HEK293T (cell line): ENCODE data around the gene SGO2.

Experiments used
- BHLHE40 ChIP-seq: fragments of 450-650 bp; IDR thresholded peaks from 2 replicates; pipeline ENCODE4 v1.6.1; 2016; ENCODE audit warnings: mild to moderate bottlenecking, moderate library complexity, borderline replicate concordance
- CTBP1 ChIP-seq: fragments of 450-650 bp; IDR thresholded peaks from 2 replicates; pipeline ENCODE4 v1.6.1; 2016; ENCODE audit warnings: borderline replicate concordance
- FOXK2 ChIP-seq: fragments of 450-650 bp; IDR thresholded peaks from 2 replicates; pipeline ENCODE4 v1.6.1; 2016; ENCODE audit warnings: mild to moderate bottlenecking
- L3MBTL2 ChIP-seq: fragments of 450-650 bp; conservative IDR thresholded peaks from 2 replicates; pipeline ENCODE4 v1.6.1; 2016; ENCODE audit warnings: mild to moderate bottlenecking
- SUZ12 ChIP-seq: fragments of 450-650 bp; IDR thresholded peaks from 2 replicates; pipeline ENCODE4 v1.6.1; 2016; ENCODE audit warnings: mild to moderate bottlenecking
- TF ChIP-seq, protein P1 (sequence below): fragments of 450-650 bp; IDR thresholded peaks from 2 replicates; pipeline ENCODE4 v1.6.1; 2016

DNA sequence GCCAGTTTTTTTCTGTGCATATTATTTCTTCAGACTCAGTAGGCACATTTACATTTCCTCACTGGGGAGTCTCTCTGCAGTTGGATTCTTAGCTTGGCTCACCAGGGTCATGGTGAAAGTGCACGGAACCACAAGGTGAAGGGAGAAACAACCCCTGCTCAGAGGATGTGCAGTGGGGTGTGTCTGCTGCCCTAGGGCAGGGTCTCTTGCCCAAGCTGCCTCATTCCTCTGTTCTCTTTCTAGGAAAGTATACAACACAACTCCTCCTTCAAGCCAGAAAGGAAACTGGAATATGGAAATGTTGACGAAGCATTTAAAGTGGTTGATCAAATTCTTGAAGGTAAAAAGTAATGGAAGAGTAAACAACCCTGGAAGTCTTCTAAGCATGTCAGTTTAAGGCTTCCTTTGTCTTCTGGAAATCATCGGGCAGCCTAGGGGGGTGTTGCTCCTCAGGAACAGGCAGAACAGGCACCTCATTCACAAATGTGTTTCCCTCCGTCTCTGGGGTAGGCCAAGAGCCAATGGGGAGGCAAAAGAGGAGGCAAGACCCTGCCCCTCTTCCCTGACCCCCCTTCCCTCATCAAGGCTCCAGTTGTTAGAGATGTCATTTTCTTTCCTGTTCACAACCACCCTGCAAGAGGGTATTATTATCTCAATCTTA is 101.2 kb downstream of the SGO2 start:
- TF ChIP-seq BHLHE40 (no peak), L3MBTL2 (no peak), SUZ12 (no peak), FOXK2 (no peak), CTBP1 (no peak)
- TF ChIP-seq, protein P1, sequence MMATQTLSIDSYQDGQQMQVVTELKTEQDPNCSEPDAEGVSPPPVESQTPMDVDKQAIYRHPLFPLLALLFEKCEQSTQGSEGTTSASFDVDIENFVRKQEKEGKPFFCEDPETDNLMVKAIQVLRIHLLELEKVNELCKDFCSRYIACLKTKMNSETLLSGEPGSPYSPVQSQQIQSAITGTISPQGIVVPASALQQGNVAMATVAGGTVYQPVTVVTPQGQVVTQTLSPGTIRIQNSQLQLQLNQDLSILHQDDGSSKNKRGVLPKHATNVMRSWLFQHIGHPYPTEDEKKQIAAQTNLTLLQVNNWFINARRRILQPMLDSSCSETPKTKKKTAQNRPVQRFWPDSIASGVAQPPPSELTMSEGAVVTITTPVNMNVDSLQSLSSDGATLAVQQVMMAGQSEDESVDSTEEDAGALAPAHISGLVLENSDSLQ, result no peak
